Endodermal cell (in vitro differentiated cells): ENCODE results near the gene MIPOL1. TPM values are rescaled to one million over a fixed set of nuclear protein-coding genes. Genes with fewer than 3 reads are reported as not detected.

Experiments used
- DNase-seq: peaks from one replicate; pipeline ENCODE4 v3.0.0-alpha.2; 2017
- H3K27ac ChIP-seq: 2 replicates; pipeline ENCODE4 v1.5.1; 2013; ENCODE audit warnings: mild to moderate bottlenecking, low read depth, low read length, moderate library complexity
- H3K27me3 ChIP-seq: 2 replicates; pipeline ENCODE4 v1.6.1; 2013; ENCODE audit warnings: mild to moderate bottlenecking, low read length, moderate library complexity; ENCODE audit not compliant: insufficient read depth, control insufficient read depth, poor library complexity, severe bottlenecking
- H3K36me3 ChIP-seq: 2 replicates; pipeline ENCODE4 v1.7.0; 2013; ENCODE audit warnings: mild to moderate bottlenecking, low read length, moderate library complexity; ENCODE audit not compliant: control insufficient read depth, insufficient read depth
- H3K4me1 ChIP-seq: one replicate; pipeline ENCODE4 v1.7.0; 2013; ENCODE audit warnings: low read length; ENCODE audit not compliant: control insufficient read depth, insufficient read depth
- H3K4me3 ChIP-seq: 2 replicates; pipeline ENCODE4 v1.5.1; 2013; ENCODE audit warnings: mild to moderate bottlenecking, low read length, moderate library complexity
- H3K9ac ChIP-seq: 2 replicates; pipeline ENCODE4 v1.6.1; 2013; ENCODE audit warnings: mild to moderate bottlenecking, low read length, moderate library complexity; ENCODE audit not compliant: poor library complexity, severe bottlenecking; ENCODE audit errors: extremely low read depth
- H3K9me3 ChIP-seq: 2 replicates; pipeline ENCODE4 v1.6.1; 2013; ENCODE audit warnings: mild to moderate bottlenecking, low read length, moderate library complexity; ENCODE audit not compliant: control insufficient read depth
- H3K27ac Mint-ChIP-seq: 2 replicates; pipeline ENCODE4 v1.8.0; 2020; ENCODE audit warnings: mixed read lengths
- H3K27me3 Mint-ChIP-seq: 2 replicates; pipeline ENCODE4 v1.8.0; 2021; ENCODE audit warnings: mild to moderate bottlenecking, mixed read lengths; ENCODE audit not compliant: insufficient read depth
- H3K36me3 Mint-ChIP-seq: 2 replicates; pipeline ENCODE4 v1.8.0; 2020; ENCODE audit warnings: low read depth, mixed read lengths
- H3K4me1 Mint-ChIP-seq: 2 replicates; pipeline ENCODE4 v1.8.0; 2020; ENCODE audit warnings: mixed read lengths
- H3K4me3 Mint-ChIP-seq: 2 replicates; pipeline ENCODE4 v1.8.0; 2020; ENCODE audit warnings: mild to moderate bottlenecking, moderate library complexity, mixed read lengths
- H3K9me3 Mint-ChIP-seq: 2 replicates; pipeline ENCODE4 v1.8.0; 2020; ENCODE audit warnings: mild to moderate bottlenecking, mixed read lengths
- CTCF ChIP-seq: fragments of 200-600 bp; sonication (generic); conservative IDR thresholded peaks from 2 replicates; pipeline ENCODE4 v1.5.0; 2021; ENCODE audit warnings: antibody characterized with exemption, mild to moderate bottlenecking
- WGBS, 2 experiments: methylation state at CpG; one replicate each; pipeline versions ENCODE4 v1.1.5 to v1.1.7; 2013; ENCODE audit warnings: missing lambda C conversion rate in 2 of 2, mixed read lengths in 1 of 2; ENCODE audit not compliant: insufficient coverage in 1 of 2, insufficient read length in 1 of 2; 5-methylcytosine and 5-hydroxymethylcytosine counted together
- total RNA-seq, 2 donors: library from RNA; stranded (reverse); fragmentation: NEBNext Ultra II Directional in 1 of 2; extraction: Animal tissue kit (Norgen Biotek cat#: 25700) in 1 of 2; gene quantifications; 2 replicates in 1 of 2; 3 replicates in 1 of 2; pipeline ENCODE4 v1.2.1, GENCODE V29; 2021

The MIPOL1 gene
- total RNA-seq, 2 donors from 2014 or later, result 22.0 to 28.5 TPM

GRCh38 chr14:37274652-37275051, 76.9 kb downstream of the MIPOL1 start:
- Histone ChIP-seq H3K9me3 (peaks cover 11% of the 10 kb centered on the region), H3K27me3 (no peaks in the 10 kb centered on the region), H3K9ac (no peak overlapping the region), H3K27ac (no peak overlapping the region), H3K36me3 (no peaks in the 10 kb centered on the region), H3K4me1 (peaks cover 8% of the 10 kb centered on the region), H3K4me3 (no peak overlapping the region)
- H3K27me3 Mint-ChIP-seq, result no peaks in the 10 kb centered on the region
- DNase-seq, result no peak
- no peak overlapping the region for H3K27ac Mint-ChIP-seq
- 100% methylated on average over 1 of the region's 1 CpG; no CpG with 5 or more reads in 1 of the 2 experiments for WGBS, 2 experiments
- no peak for TF ChIP-seq CTCF
- peaks cover under 1% of the 10 kb centered on the region for H3K36me3 Mint-ChIP-seq
- peaks cover 23% of the 10 kb centered on the region for H3K4me1 Mint-ChIP-seq
- no peaks in the 10 kb centered on the region for H3K9me3 Mint-ChIP-seq
- H3K4me3 Mint-ChIP-seq, result no peak overlapping the region

- Mint-ChIP-seq H3K27ac (no peak overlapping the region), H3K4me1 (peaks cover 17% of the 10 kb centered on the region), H3K27me3 (no peaks in the 10 kb centered on the region), H3K9me3 (peaks cover 9% of the 10 kb centered on the region), H3K4me3 (no peak overlapping the region), H3K36me3 (peaks cover 10% of the 10 kb centered on the region)
- TF ChIP-seq CTCF, result no peak
- no peak for DNase-seq
- no peaks in the 10 kb centered on the region for H3K4me1 ChIP-seq
- peaks cover 7% of the 10 kb centered on the region for H3K36me3 ChIP-seq
- no peak overlapping the region for H3K4me3 ChIP-seq
- no peaks in the 10 kb centered on the region for H3K27me3 ChIP-seq
- H3K9me3 ChIP-seq, result peaks cover 17% of the 10 kb centered on the region
- H3K9ac ChIP-seq, result no peak overlapping the region
- H3K27ac ChIP-seq, result no peak overlapping the region
These were observed 78.2 kb downstream of the MIPOL1 start for GRCh38 chr14:37275963-37276362.

GRCh38 chr14:37278636-37279538, 81.2 kb downstream of the MIPOL1 start:
- peaks cover 17% of the 10 kb centered on the region for H3K9me3 ChIP-seq
- TF ChIP-seq CTCF, result no peak
- H3K27ac ChIP-seq, result no peak overlapping the region
- no peaks in the 10 kb centered on the region for H3K27me3 ChIP-seq
- H3K27ac Mint-ChIP-seq, result no peak overlapping the region
- peaks cover 14% of the 10 kb centered on the region for H3K9me3 Mint-ChIP-seq
- peaks cover 12% of the 10 kb centered on the region for H3K4me1 Mint-ChIP-seq
- DNase-seq, result no peak
- 100% methylated on average over 1 of the region's 5 CpGs; no CpG with 5 or more reads in 1 of the 2 experiments for WGBS, 2 experiments
- no peak overlapping the region for H3K9ac ChIP-seq
- H3K36me3 Mint-ChIP-seq, result peaks cover 16% of the 10 kb centered on the region
- no peak overlapping the region for H3K4me3 Mint-ChIP-seq
- H3K4me3 ChIP-seq, result no peak overlapping the region
- no peaks in the 10 kb centered on the region for H3K27me3 Mint-ChIP-seq
- no peaks in the 10 kb centered on the region for H3K4me1 ChIP-seq
- peaks cover 12% of the 10 kb centered on the region for H3K36me3 ChIP-seq
